ENCODE results near the gene RPS6KA2. TPM values are rescaled to one million over a fixed set of nuclear protein-coding genes. Genes with fewer than 3 reads are reported as not detected.

RPS6KA2 gene
- total and polyA plus RNA-seq, 2 donors (not counting 1 experiment from before 2014, with no cell fraction given): 2.2 to 16.0 TPM

GRCh38 chr6:166459272-166459671, 167.8 kb downstream of the RPS6KA2 start:
- Histone ChIP-seq H3K9ac (ENCODE audit: low read length) (no peak overlapping the region), H3K4me2 (replicated peaks; ENCODE audit: low read depth, low read length, poor library complexity, severe bottlenecking) (no peak overlapping the region), H3K4me3 (ENCODE audit: control extremely low read depth in 1 of 5, extremely low read depth in 1 of 5, insufficient read depth in 1 of 5, low read depth in 2 of 5, low read length in 4 of 5) (no peak overlapping the region), H2AFZ (ENCODE audit: insufficient read depth, low read depth, low read length, poor library complexity, severe bottlenecking) (no peak overlapping the region), H3K9me3 (ENCODE audit: control extremely low read depth in 1 of 3, control insufficient read depth in 2 of 3, insufficient read depth in 1 of 3, low read length in 2 of 3) (peaks cover 0 to 4% (median 0%) of the 10 kb centered on the region in 3 donors), H3K27ac (ENCODE audit: low read length in 2 of 2) (no peak overlapping the region), H4K20me1 (ENCODE audit: control insufficient read depth, insufficient read depth, low read length, poor library complexity, severe bottlenecking) (no peaks in the 10 kb centered on the region), H3K79me2 (ENCODE audit: control insufficient read depth, insufficient read depth, low read length) (no peaks in the 10 kb centered on the region), H3K4me1 (ENCODE audit: control insufficient read depth in 2 of 2, insufficient read depth in 2 of 2, low read length in 2 of 2) (peaks cover 37 to 40% of the 10 kb centered on the region in 2 donors), H3K36me3 (replicated peaks in 1 of 2; ENCODE audit: control extremely low read depth in 1 of 2, control insufficient read depth in 1 of 2, extremely low read depth in 1 of 2, insufficient read depth in 2 of 2, low read length in 1 of 2) (no peaks in the 10 kb centered on the region), H3K27me3 (replicated peaks in 1 of 4; ENCODE audit: control extremely low read depth in 1 of 4, control insufficient read depth in 3 of 4, insufficient read depth in 4 of 4, low read length in 3 of 4) (no peaks in the 10 kb centered on the region)
- peaks cover 39% of the 10 kb centered on the region for H3K4me1 Mint-ChIP-seq
- no peak overlapping the region for H3K27ac Mint-ChIP-seq
- POLR2A ChIA-PET: no interaction called here
- DNase-seq (no peak), ATAC-seq (ENCODE audit: low read depth) (no peak)
- intact Hi-C loops (cut with micrococcal nuclease): no loop called here
- CTCF ChIA-PET: interaction anchor here (1.8 kb wide), 1 partner anchor 17 kb away, joined by 4 read pairs; no protein-coding TSS in a partner anchor
- WGBS (ENCODE audit: insufficient coverage): 100% methylated on average over 8 of the region's 8 CpGs
- no peaks in the 10 kb centered on the region for H3K27me3 Mint-ChIP-seq
- no peak overlapping the region for H3K4me3 Mint-ChIP-seq
- H3K9me3 Mint-ChIP-seq (ENCODE audit: insufficient read depth): peaks cover 2% of the 10 kb centered on the region
- TF ChIP-seq CTCF (IDR thresholded peaks at IDR 0.05): no peak
- no peak for TF ChIP-seq EZH2 (IDR thresholded peaks at IDR 0.05; ENCODE audit: borderline replicate concordance, insufficient read depth, low read depth, low read length, poor library complexity, severe bottlenecking)

GRCh38 chr6:166456395-166457156, 170.5 kb downstream of the RPS6KA2 start:
- H3K27me3 ChIP-seq (replicated peaks in 1 of 4; ENCODE audit: control extremely low read depth in 1 of 4, control insufficient read depth in 3 of 4, insufficient read depth in 4 of 4, low read length in 3 of 4): no peaks in the 10 kb centered on the region
- no peak overlapping the region for H3K27ac ChIP-seq (ENCODE audit: low read length in 2 of 2)
- intact Hi-C loops (cut with micrococcal nuclease): loop anchor here (1.0 kb wide), 1 partner anchor 56 kb away; no protein-coding TSS in a partner anchor
- TF ChIP-seq EZH2 (IDR thresholded peaks at IDR 0.05; ENCODE audit: borderline replicate concordance, insufficient read depth, low read depth, low read length, poor library complexity, severe bottlenecking): no peak
- TF ChIP-seq CTCF (IDR thresholded peaks at IDR 0.05): peak; percentile 29
- H3K9me3 Mint-ChIP-seq (ENCODE audit: insufficient read depth): peaks cover 2% of the 10 kb centered on the region
- no peak overlapping the region for H3K4me3 Mint-ChIP-seq
- ATAC-seq (ENCODE audit: low read depth): peak; percentile 53
- no peak overlapping the region for H3K4me3 ChIP-seq (ENCODE audit: control extremely low read depth in 1 of 5, extremely low read depth in 1 of 5, insufficient read depth in 1 of 5, low read depth in 2 of 5, low read length in 4 of 5)
- H3K79me2 ChIP-seq (ENCODE audit: control insufficient read depth, insufficient read depth, low read length): no peaks in the 10 kb centered on the region
- ChIA-PET POLR2A (no interaction called here), CTCF (interaction anchor here (0.7 to 2.0 kb wide), 11 partner anchors 15 to 533 kb away, joined by 3 to 18 read pairs (median 4); partner anchors contain the start of gene RPS6KA2)
- H3K9ac ChIP-seq (ENCODE audit: low read length): no peak overlapping the region
- H3K4me1 ChIP-seq (ENCODE audit: control insufficient read depth in 2 of 2, insufficient read depth in 2 of 2, low read length in 2 of 2): peaks cover 12 to 13% of the 10 kb centered on the region in 2 donors
- no peak overlapping the region for H3K27ac Mint-ChIP-seq
- 37% methylated on average over 5 of the region's 6 CpGs for WGBS (ENCODE audit: insufficient coverage)
- no peaks in the 10 kb centered on the region for H3K27me3 Mint-ChIP-seq
- H4K20me1 ChIP-seq (ENCODE audit: control insufficient read depth, insufficient read depth, low read length, poor library complexity, severe bottlenecking): no peaks in the 10 kb centered on the region
- H3K4me2 ChIP-seq (replicated peaks; ENCODE audit: low read depth, low read length, poor library complexity, severe bottlenecking): no peak overlapping the region
- H2AFZ ChIP-seq (ENCODE audit: insufficient read depth, low read depth, low read length, poor library complexity, severe bottlenecking): no peak overlapping the region
- peaks cover 18% of the 10 kb centered on the region for H3K4me1 Mint-ChIP-seq
- DNase-seq: peak; percentile 51
- peaks cover 0 to 4% (median 0%) of the 10 kb centered on the region in 3 donors for H3K9me3 ChIP-seq (ENCODE audit: control extremely low read depth in 1 of 3, control insufficient read depth in 2 of 3, insufficient read depth in 1 of 3, low read length in 2 of 3)
- H3K36me3 ChIP-seq (replicated peaks in 1 of 2; ENCODE audit: control extremely low read depth in 1 of 2, control insufficient read depth in 1 of 2, extremely low read depth in 1 of 2, insufficient read depth in 2 of 2, low read length in 1 of 2): no peaks in the 10 kb centered on the region

All from B cell (primary cell).